SK-N-SH (cell line): ENCODE results near the gene CACNG5. TPM values are rescaled to one million over a fixed set of nuclear protein-coding genes. Genes with fewer than 3 reads are reported as not detected.

ENCODE experiments used
- CTCF ChIA-PET: fragments of 300-600, 350-600 bp; formaldehyde crosslinking; extraction: SDS; loops from one replicate; lab custom pipeline; 2021; lab: Yijun Ruan, JAX
- POLR2A ChIA-PET: fragments of 350-600 bp; sonication (Branson Sonifier 250); formaldehyde crosslinking; extraction: SDS; loops from one replicate; lab custom pipeline; 2020; ENCODE audit warnings: antibody characterized with exemption, inconsistent platforms; lab: Yijun Ruan, JAX
- DNase-seq: peaks from one replicate; pipeline ENCODE4 v3.0.0; 2012
- H2AFZ ChIP-seq: fragments of 200-600 bp; sonication (generic); 2 replicates; pipeline ENCODE4 v1.8.1; 2016; ENCODE audit warnings: antibody characterized with exemption, mild to moderate bottlenecking, low read depth
- H3F3A ChIP-seq: fragments of 200-600 bp; sonication (generic); replicated peaks from 2 replicates; pipeline ENCODE3; 2016; ENCODE audit warnings: antibody characterized with exemption, mild to moderate bottlenecking; ENCODE audit not compliant: insufficient read depth
- H3K27ac ChIP-seq, 2 experiments: fragments of 200-500 bp in 1 of 2; fragments of 200-600 bp in 1 of 2; sonication (Bioruptor generic) in 1 of 2; sonication (generic), shearing (Covaris generic) in 1 of 2; 2 replicates each; pipeline versions ENCODE4 v1.5.1 to v1.6.1; 2014 to 2016; ENCODE audit warnings: low read depth in 2 of 2, inconsistent platforms in 1 of 2, low read length in 1 of 2, mild to moderate bottlenecking in 1 of 2, mixed read lengths in 1 of 2
- H3K27me3 ChIP-seq: fragments of 200-600 bp; sonication (generic), shearing (Covaris generic); 2 replicates; pipeline ENCODE4 v1.6.1; 2016; ENCODE audit warnings: mixed run types; ENCODE audit not compliant: insufficient read depth
- H3K36me3 ChIP-seq, 2 experiments: fragments of 200-500 bp in 1 of 2; fragments of 200-600 bp in 1 of 2; sonication (Bioruptor generic) in 1 of 2; sonication (generic) in 1 of 2; replicated peaks in 1 of 2; 2 replicates each; pipeline versions ENCODE3 to v1.5.1; 2014 to 2016; ENCODE audit warnings: low read length in 1 of 2, mild to moderate bottlenecking in 1 of 2; ENCODE audit not compliant: insufficient read depth in 2 of 2, control insufficient read depth in 1 of 2
- H3K4me1 ChIP-seq, 2 experiments: fragments of 200-500 bp in 1 of 2; fragments of 200-600 bp in 1 of 2; sonication (Bioruptor generic) in 1 of 2; sonication (generic), shearing (Covaris generic) in 1 of 2; 2 replicates each; pipeline versions ENCODE4 v1.5.1 to v1.6.1; 2014 to 2016; ENCODE audit warnings: low read depth in 1 of 2, low read length in 1 of 2, mixed run types in 1 of 2; ENCODE audit not compliant: insufficient read depth in 2 of 2, control insufficient read depth in 1 of 2
- H3K4me2 ChIP-seq: fragments of 200-600 bp; sonication (generic), shearing (Covaris generic); 2 replicates; pipeline ENCODE4 v1.6.1; 2017; ENCODE audit warnings: mixed run types
- H3K4me3 ChIP-seq, 2 experiments: fragments of 200-500 bp in 1 of 2; fragments of 200-600 bp in 1 of 2; sonication (Bioruptor generic) in 1 of 2; sonication (generic), shearing (Covaris generic) in 1 of 2; 2 replicates each; pipeline versions ENCODE4 v1.5.1 to v1.8.1; 2014 to 2016; ENCODE audit warnings: low read depth in 2 of 2, inconsistent platforms in 1 of 2, low read length in 1 of 2, mild to moderate bottlenecking in 1 of 2, mixed read lengths in 1 of 2, moderate library complexity in 1 of 2
- H3K79me2 ChIP-seq: fragments of 200-600 bp; sonication (generic); 2 replicates; pipeline ENCODE4 v1.8.1; 2017; ENCODE audit warnings: mild to moderate bottlenecking; ENCODE audit not compliant: insufficient read depth
- H3K9ac ChIP-seq: fragments of 200-600 bp; sonication (generic); 2 replicates; pipeline ENCODE4 v1.6.1; 2017; ENCODE audit warnings: mixed run types
- H3K9me2 ChIP-seq: fragments of 200-600 bp; sonication (generic); 2 replicates; pipeline ENCODE4 v1.6.1; 2017; ENCODE audit warnings: mixed run types
- H3K9me3 ChIP-seq: fragments of 200-600 bp; sonication (generic); 2 replicates; pipeline ENCODE4 v1.6.1; 2017; ENCODE audit warnings: mixed run types, mild to moderate bottlenecking, moderate library complexity
- H4K20me1 ChIP-seq: fragments of 200-600 bp; sonication (generic); 2 replicates; pipeline ENCODE4 v1.6.1; 2017; ENCODE audit warnings: mild to moderate bottlenecking, mixed run types; ENCODE audit not compliant: insufficient read depth
- ELF1 ChIP-seq: IDR thresholded peaks from 2 replicates; pipeline ENCODE4 v1.4.0; 2012
- EZH2phosphoT487 ChIP-seq: fragments of 200-600 bp; sonication (generic); IDR thresholded peaks from 2 replicates; pipeline ENCODE4 v1.6.1; 2017; ENCODE audit warnings: low read depth, mixed run types, mild to moderate bottlenecking, antibody characterized with exemption, moderate library complexity, borderline replicate concordance
- RAD21 ChIP-seq: IDR thresholded peaks from 2 replicates; pipeline ENCODE4 v1.6.1; 2012; ENCODE audit warnings: mild to moderate bottlenecking, low read length
- RCOR1 ChIP-seq: fragments of 150-350 bp; IDR thresholded peaks from 2 replicates; pipeline ENCODE4 v1.6.1; 2017; ENCODE audit warnings: antibody characterized with exemption, low read length
- RFX5 ChIP-seq: IDR thresholded peaks from 2 replicates; pipeline ENCODE4 v1.6.1; 2012; ENCODE audit warnings: mild to moderate bottlenecking, improper control_type of control experiment, low read length
- SMC3 ChIP-seq: IDR thresholded peaks from 2 replicates; pipeline ENCODE4 v1.6.1; 2012; ENCODE audit warnings: low read depth, low read length, improper control_type of control experiment
- USF1 ChIP-seq: IDR thresholded peaks from 2 replicates; pipeline ENCODE4 v1.4.0; 2012; ENCODE audit warnings: low read depth, borderline replicate concordance
- USF2 ChIP-seq: fragments of 150-350 bp; IDR thresholded peaks from 2 replicates; pipeline ENCODE4 v1.6.1; 2017; ENCODE audit warnings: antibody characterized with exemption, low read length, low read depth, borderline replicate concordance
- WGBS: methylation state at CpG from one replicate; pipeline ENCODE4 v1.1.6; 2017; ENCODE audit warnings: low lambda C conversion rate; 5-methylcytosine and 5-hydroxymethylcytosine counted together
- polyA plus RNA-seq, 3 experiments: library from polyadenylated mRNA; depleted of rRNA; stranded (reverse); fragments of >200 nt; gene quantifications; 2 replicates each; pipeline ENCODE4 v1.2.3, GENCODE V29; 2012

CACNG5 gene
- polyA plus RNA-seq, 1 of the 3 experiments (the other 2 are of a cell fraction): 0.10 TPM

- TF ChIP-seq USF1: no peak
- no peak for TF ChIP-seq USF2
- TF ChIP-seq EZH2phosphoT487: no peak
- no peak for TF ChIP-seq RAD21
- no peak for TF ChIP-seq RCOR1
- TF ChIP-seq ELF1: no peak
Measured at GRCh38 chr17:66795486-66795885, 39.4 kb upstream of the CACNG5 start (continued).

GRCh38 chr17:66799849-66800537, 34.9 kb upstream of the CACNG5 start:
- Histone ChIP-seq H3K9me3 (no peaks in the 10 kb centered on the region), H3K79me2 (no peaks in the 10 kb centered on the region), H2AFZ (no peak overlapping the region), H3F3A (peaks cover 6% of the 10 kb centered on the region), H3K27me3 (no peaks in the 10 kb centered on the region), H4K20me1 (no peaks in the 10 kb centered on the region), H3K4me3 (no peak overlapping the region), H3K9ac (no peak overlapping the region)
- no peak for TF ChIP-seq USF1
- TF ChIP-seq, all 33 proteins: peak for 0
- Histone ChIP-seq H3K9me2 (no peaks in the 10 kb centered on the region), H3K4me2 (no peak overlapping the region), H3K36me3 (peaks cover 33 to 71% of the 10 kb centered on the region in 2 experiments), H3K4me1 (no peaks in the 10 kb centered on the region), H3K27ac (no peak overlapping the region)
- no peak for DNase-seq
- POLR2A ChIA-PET: no interaction called here
- CTCF ChIA-PET: interaction anchor here (0.9 kb wide), 1 partner anchor 8 kb away, joined by 4 read pairs; no protein-coding TSS in a partner anchor
- 98% methylated on average over 10 of the region's 10 CpGs for WGBS

GRCh38 chr17:66803474-66803951, 31.4 kb upstream of the CACNG5 start:
- Histone ChIP-seq H3K9ac (no peak overlapping the region), H3K36me3 (peaks cover 17 to 61% of the 10 kb centered on the region in 2 experiments), H2AFZ (no peak overlapping the region), H3K27ac (no peak overlapping the region), H3K9me3 (no peaks in the 10 kb centered on the region), H3K27me3 (no peaks in the 10 kb centered on the region), H4K20me1 (no peaks in the 10 kb centered on the region), H3K4me3 (no peak overlapping the region), H3K4me1 (peaks cover 0 to 13% of the 10 kb centered on the region in 2 experiments; a peak in 1 of 4 replicates), H3K79me2 (no peaks in the 10 kb centered on the region), H3K9me2 (no peaks in the 10 kb centered on the region), H3K4me2 (no peak overlapping the region), H3F3A (peaks cover 3% of the 10 kb centered on the region)
- 97% methylated on average over 19 of the region's 19 CpGs for WGBS
- DNase-seq: no peak
- CTCF ChIA-PET: interaction anchor here (0.7 to 0.9 kb wide), 2 partner anchors 36 to 76 kb away, joined by 3 read pairs; no protein-coding TSS in a partner anchor
- POLR2A ChIA-PET: no interaction called here
- no peak for TF ChIP-seq RFX5
- TF ChIP-seq SMC3: no peak
